ENCODE data around the gene ETFBKMT.
A peak's percentile ranks its signal among the peaks of the same experiment; 100 is the strongest.
"Not testable (repeated sequence)": the region's sequence is repeated elsewhere in the genome, so short reads cannot be mapped to it uniquely, and the experiment has no call there.

ETFBKMT gene

GRCh38 chr12:31715283-31715825, 55.9 kb downstream of the ETFBKMT start:
- peak; percentile 28 for DNase-seq (ENCODE audit: insufficient read length, low spot score)

GRCh38 chr12:31716998-31717397, 57.5 kb downstream of the ETFBKMT start:
- FAIRE-seq = not testable (repeated sequence)

More at GRCh38 chr12:31715283-31715825, 55.9 kb downstream of the ETFBKMT start:
- FAIRE-seq = peak; percentile 96

GRCh38 chr12:31718542-31719198, 59.2 kb downstream of the ETFBKMT start:
- DNase-seq (ENCODE audit: insufficient read length, low spot score); FAIRE-seq: not testable (repeated sequence)

More at GRCh38 chr12:31716998-31717397, 57.5 kb downstream of the ETFBKMT start:
- not testable (repeated sequence) for DNase-seq (ENCODE audit: insufficient read length, low spot score)

GRCh38 chr12:31722580-31722979, 63.1 kb downstream of the ETFBKMT start:
- DNase-seq (ENCODE audit: insufficient read length, low spot score) (no peak), FAIRE-seq (no peak)
